Embryonic facial prominence (tissue), 1 donor: ENCODE results near the gene CELA1.
A peak's percentile ranks its signal among the peaks of the same experiment; 100 is the strongest.
"Not testable (repeated sequence)": the region's sequence is repeated elsewhere in the genome, so short reads cannot be mapped to it uniquely, and the experiment has no call there.

Experiments
- DNase-seq: peaks from one replicate; pipeline ENCODE4 v3.0.0-alpha.2; 2016; ENCODE audit errors: extremely low spot score

Gene CELA1

GRCh38 chr12:51343201-51343600, 3.3 kb downstream of the CELA1 start:
- no peak for DNase-seq

- no peak for DNase-seq
Measured at GRCh38 chr12:51342416-51342815, 4.1 kb downstream of the CELA1 start.

- peak; percentile 70 for DNase-seq
Measured at GRCh38 chr12:51341251-51342007, 5.0 kb downstream of the CELA1 start.

GRCh38 chr12:51339750-51340149, 6.7 kb downstream of the CELA1 start:
- DNase-seq: no peak

- not testable (repeated sequence) for DNase-seq
Measured at GRCh38 chr12:51337336-51337735, 9.1 kb downstream of the CELA1 start.

- no peak for DNase-seq
Measured at GRCh38 chr12:51335931-51336330, 10.5 kb downstream of the CELA1 start.

GRCh38 chr12:51334764-51335163, 11.7 kb downstream of the CELA1 start:
- DNase-seq: no peak

GRCh38 chr12:51333536-51333935, 12.9 kb downstream of the CELA1 start:
- no peak for DNase-seq

GRCh38 chr12:51330186-51330585, 16.3 kb downstream of the CELA1 start:
- DNase-seq: no peak

GRCh38 chr12:51329742-51330141, 16.7 kb downstream of the CELA1 start:
- no peak for DNase-seq

GRCh38 chr12:51328587-51328986, 17.9 kb downstream of the CELA1 start:
- no peak for DNase-seq

GRCh38 chr12:51326698-51327439, 19.6 kb downstream of the CELA1 start:
- no peak for DNase-seq

GRCh38 chr12:51324953-51325352, 21.5 kb downstream of the CELA1 start:
- DNase-seq: no peak

- DNase-seq: no peak
Measured at GRCh38 chr12:51323966-51324895, 22.2 kb downstream of the CELA1 start, which contains the start of gene BIN2. TSS of gene BIN2 (minus strand) at chr12:51324174. CDS start at chr12:51324102, 72 bp downstream.

GRCh38 chr12:51323317-51323960, 23.0 kb downstream of the CELA1 start:
- DNase-seq: no peak

GRCh38 chr12:51322452-51322851, 24.0 kb downstream of the CELA1 start:
- DNase-seq: no peak

GRCh38 chr12:51321882-51322281, 24.6 kb downstream of the CELA1 start:
- no peak for DNase-seq

GRCh38 chr12:51320695-51321320, 25.7 kb downstream of the CELA1 start:
- peak; percentile 86 for DNase-seq

- no peak for DNase-seq
Measured at GRCh38 chr12:51320311-51320694, 26.2 kb downstream of the CELA1 start.

GRCh38 chr12:51318846-51319599, 27.5 kb downstream of the CELA1 start:
- no peak for DNase-seq
